Heart left ventricle (tissue), 16 donors: ENCODE data around the gene BTN2A1. TPM values are rescaled to one million over a fixed set of nuclear protein-coding genes. Genes with fewer than 3 reads are reported as not detected.

Experiments
- ATAC-seq, 4 donors: fragments of 200-7000 bp; cut with Tn5 transposase; one replicate each; pipeline ENCODE4 v1.9.1; 2020 to 2022; ENCODE audit warnings: moderate library complexity in 4 of 4, mild to moderate bottlenecking in 3 of 4, moderate number of reproducible peaks in 1 of 4
- DNase-seq, 5 donors: peaks; one replicate each; pipeline ENCODE4 v3.0.0-alpha.2; 2020
- H3K27ac ChIP-seq, 12 donors: fragments of 200-600 bp; sonication (generic) in 4 of 12; one replicate each; pipeline versions ENCODE4 v1.5.0 to v1.8.0; 2016 to 2022; ENCODE audit warnings: mild to moderate bottlenecking in 2 of 12
- H3K27me3 ChIP-seq, 9 donors: fragments of 200-600 bp; sonication (generic) in 2 of 9; one replicate each; pipeline versions ENCODE4 v1.5.1 to v1.8.0; 2016 to 2022; ENCODE audit warnings: mild to moderate bottlenecking in 3 of 9
- H3K36me3 ChIP-seq, 9 donors: fragments of 200-600 bp; sonication (generic) in 2 of 9; one replicate each; pipeline versions ENCODE4 v1.5.0 to v1.8.0; 2018 to 2022; ENCODE audit warnings: mild to moderate bottlenecking in 2 of 9
- H3K4me1 ChIP-seq, 12 donors: fragments of 200-600 bp; sonication (generic) in 4 of 12; one replicate each; pipeline versions ENCODE4 v1.5.0 to v1.8.0; 2016 to 2022; ENCODE audit warnings: mild to moderate bottlenecking in 3 of 12
- H3K4me3 ChIP-seq, 12 donors: fragments of 200-600 bp; sonication (generic) in 4 of 12; one replicate each; pipeline versions ENCODE4 v1.5.0 to v1.8.0; 2017 to 2022; ENCODE audit warnings: mild to moderate bottlenecking in 9 of 12, moderate library complexity in 4 of 12
- H3K9me3 ChIP-seq, 12 donors: fragments of 200-600 bp; sonication (generic) in 4 of 12; one replicate each; pipeline versions ENCODE4 v1.5.0 to v1.8.0; 2016 to 2022; ENCODE audit warnings: mild to moderate bottlenecking in 1 of 12
- CTCF ChIP-seq, 12 donors: fragments of 200-600 bp; sonication (generic) in 4 of 12; IDR thresholded peaks; one replicate each; pipeline versions ENCODE4 v1.5.0 to v1.8.0; 2018 to 2022; ENCODE audit warnings: antibody characterized with exemption in 12 of 12, mild to moderate bottlenecking in 5 of 12
- POLR2A ChIP-seq, 2 donors: fragments of 450-650 bp; IDR thresholded peaks; one replicate each; pipeline ENCODE4 v1.6.1; 2017; ENCODE audit warnings: antibody characterized with exemption in 2 of 2, mild to moderate bottlenecking in 2 of 2, moderate library complexity in 2 of 2
- WGBS, 4 donors: extraction: QIAGEN DNeasy Blood & Tissue Kit in 2 of 4; methylation state at CpG; one replicate each; pipeline versions ENCODE4 v1.1.5 to v1.1.7; 2013 to 2018; 5-methylcytosine and 5-hydroxymethylcytosine counted together
- intact Hi-C, 10 donors: fragments of 100-400 bp; cut with DNase I; formaldehyde crosslinking; loops; one replicate each; pipeline versions ENCODE4 v1.11.1 to v1.14.2; 2022
- polyA plus RNA-seq, 2 donors: library from polyadenylated mRNA; stranded (reverse); fragments of 200-250 nt; gene quantifications; one replicate each; pipeline ENCODE4 v1.2.3, GENCODE V29; 2013
- total RNA-seq, 9 donors: library from RNA; depleted of rRNA in 2 of 9; stranded (reverse); fragments of >200 nt in 2 of 9; fragmentation: NEBNext Ultra II Directional in 3 of 9; extraction: Animal tissue kit (Norgen Biotek cat#: 25700) in 3 of 9; gene quantifications; one replicate each; pipeline versions ENCODE4 v1.1.0 to v1.2.4, GENCODE V29; 2016 to 2023
- donor health status: ischemic (EF 13 %, LVEDD 7.1; RV severe dilation, severe dysfunction).
- donor health status: healthy with polysubstance abuse.
- donor health status: DM: no; HTN: yes; CAD: no.
- donor health status: DM: no; HTN: no; CAD: no.
- donor health status: ischemic (EF 25% LVEDD 6.9; RV normal size, moderate dysfunction).
- donor health status: ischemic (EF 25% LVEDD 5.7; RV mildly dilated, moderate dysfunction).
- donor health status: healthy.
- donor health status: DM: yes; HTN: yes; CAD: no.
- donor health status: ischemic (EF 35%, LVEDD 5.7; RV mildly dilated, moderate dysfunction).
- donor health status: nonischemic (EF 11% LVEDD 7.7; RV severe dilation, severe dysfunction).
- donor health status: DM: yes; HTN: yes; CAD: no.
- donor health status: PGD.
- donor health status: ischemic (EF 29% LVEDD 5.4; RV normal size, mild dysfunction).
- donor health status: nonischemic (EF 23%, LVEDD 6.1; RV moderate dilation, normal function).

The BTN2A1 gene
- total and polyA plus RNA-seq, 11 donors: 6.6 to 26.7 (median 14.8) TPM

GRCh38 chr6:26473758-26474438 is 16.1 kb downstream of the BTN2A1 start:
- Histone ChIP-seq H3K4me3 (peak overlapping the region; percentile 4 to 62 (median 50)), H3K27ac (peak overlapping the region; percentile 84 to 97 (median 88)), H3K27me3 (no peaks in the 10 kb centered on the region), H3K9me3 (peaks cover 0 to 11% (median 0%) of the 10 kb centered on the region in 12 donors), H3K4me1 (peaks cover 0 to 51% (median 7%) of the 10 kb centered on the region in 12 donors), H3K36me3 (peaks cover 0 to 13% (median 8%) of the 10 kb centered on the region in 9 donors)
- 0 to 5% (median 2%) methylated on average over 12 of the region's 12 CpGs for WGBS, 4 donors
- TF ChIP-seq CTCF (IDR thresholded peaks at IDR 0.05) (no peak), POLR2A (IDR thresholded peaks at IDR 0.05) (peak in 1 of 2 donors; percentile 71)
- peak; percentile 78 to 86 (median 82) for DNase-seq
- intact Hi-C loops: loop anchor here in 2 of 10 donors (5.0 kb wide), 1 partner anchor 48 kb away; no protein-coding TSS in a partner anchor
- ATAC-seq: peak; percentile 97 to 98 (median 98)

- H3K9me3 ChIP-seq: peaks cover 0 to 11% (median 0%) of the 10 kb centered on the region in 12 donors
- H3K36me3 ChIP-seq: peaks cover 0 to 7% (median 2%) of the 10 kb centered on the region in 9 donors
- peak overlapping the region; percentile 4 to 62 (median 50) for H3K4me3 ChIP-seq
- DNase-seq: no peak
- intact Hi-C loops: loop anchor here in 2 of 10 donors (5.0 kb wide), 1 partner anchor 48 kb away; no protein-coding TSS in a partner anchor
- ATAC-seq: peak in 1 of 4 donors; percentile 10
- 27 to 50% (median 44%) methylated on average over 2 of the region's 2 CpGs for WGBS, 4 donors
- H3K27me3 ChIP-seq: no peaks in the 10 kb centered on the region
- TF ChIP-seq CTCF (IDR thresholded peaks at IDR 0.05): no peak
- TF ChIP-seq POLR2A (IDR thresholded peaks at IDR 0.05): no peak
- H3K27ac ChIP-seq: peak overlapping the region; percentile 84 to 97 (median 88)
- H3K4me1 ChIP-seq: peaks cover 0 to 55% (median 7%) of the 10 kb centered on the region in 12 donors
These were observed 16.7 kb downstream of the BTN2A1 start for GRCh38 chr6:26474439-26474881.

GRCh38 chr6:26475823-26476729 is 18.3 kb downstream of the BTN2A1 start:
- Histone ChIP-seq H3K9me3 (peaks cover 0 to 11% (median 0%) of the 10 kb centered on the region in 12 donors), H3K4me3 (no peak overlapping the region), H3K36me3 (no peaks in the 10 kb centered on the region), H3K27ac (peak overlapping the region in 5 of 12 donors; percentile 3 to 97 (median 87)), H3K27me3 (no peaks in the 10 kb centered on the region), H3K4me1 (peaks cover 0 to 71% (median 7%) of the 10 kb centered on the region in 12 donors)
- TF ChIP-seq POLR2A (IDR thresholded peaks at IDR 0.05) (no peak), CTCF (IDR thresholded peaks at IDR 0.05) (no peak)
- DNase-seq: no peak
- intact Hi-C loops: loop anchor here in 2 of 10 donors (5.0 kb wide), 1 partner anchor 41 kb away; no protein-coding TSS in a partner anchor
- ATAC-seq: no peak
- WGBS, 4 donors: 83 to 88% (median 85%) methylated on average over 7 of the region's 7 CpGs
